ENCODE measurements around the gene KIF6.
A peak's percentile ranks its signal among the peaks of the same experiment; 100 is the strongest.

The KIF6 gene

DNA sequence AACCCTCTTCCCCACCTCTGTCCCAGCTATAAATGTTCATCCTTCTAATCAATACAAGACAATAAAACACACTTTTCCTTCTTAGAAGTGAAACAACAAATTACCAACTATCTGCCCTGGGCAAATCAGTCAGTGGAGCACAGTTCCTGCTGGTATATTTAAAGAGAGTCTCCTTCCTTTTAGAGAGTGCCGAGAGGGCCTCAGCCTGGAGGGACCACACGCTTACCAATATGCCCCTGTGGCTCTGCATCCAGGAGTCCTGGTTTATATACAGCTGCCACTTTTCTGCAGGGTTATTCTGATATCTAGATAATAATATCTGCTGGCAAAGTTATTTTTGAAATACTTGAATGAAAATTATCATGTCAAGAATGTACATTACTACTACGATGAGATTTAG lies 315.3 kb downstream of the KIF6 start:
- DNase-seq = no peak

DNA sequence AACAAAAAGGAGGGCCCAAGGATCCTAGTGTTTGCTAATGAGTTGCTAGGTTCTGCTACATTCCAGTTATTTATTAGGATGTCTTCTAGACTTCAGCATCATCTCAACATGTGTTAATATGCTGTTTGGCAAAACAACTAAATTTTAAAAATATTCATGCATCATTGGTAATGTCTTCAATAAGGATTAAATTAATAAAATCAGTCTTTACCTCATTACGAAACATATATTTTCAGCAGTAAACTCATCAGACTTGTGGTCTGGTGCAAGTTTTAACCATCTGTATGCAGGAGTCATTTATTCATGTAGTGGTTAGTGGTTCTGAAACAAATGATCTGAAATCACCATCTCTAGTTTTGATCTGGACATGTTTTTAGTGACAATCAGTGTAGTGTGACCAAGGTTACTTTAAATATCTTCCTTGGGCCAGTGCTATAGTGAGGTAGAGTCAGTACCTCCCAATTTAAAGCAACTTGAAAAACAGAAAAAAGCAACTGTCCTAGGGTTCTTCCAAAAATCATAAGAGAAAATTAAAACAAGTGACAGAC lies 317.7 kb downstream of the KIF6 start:
- DNase-seq = no peak

DNA sequence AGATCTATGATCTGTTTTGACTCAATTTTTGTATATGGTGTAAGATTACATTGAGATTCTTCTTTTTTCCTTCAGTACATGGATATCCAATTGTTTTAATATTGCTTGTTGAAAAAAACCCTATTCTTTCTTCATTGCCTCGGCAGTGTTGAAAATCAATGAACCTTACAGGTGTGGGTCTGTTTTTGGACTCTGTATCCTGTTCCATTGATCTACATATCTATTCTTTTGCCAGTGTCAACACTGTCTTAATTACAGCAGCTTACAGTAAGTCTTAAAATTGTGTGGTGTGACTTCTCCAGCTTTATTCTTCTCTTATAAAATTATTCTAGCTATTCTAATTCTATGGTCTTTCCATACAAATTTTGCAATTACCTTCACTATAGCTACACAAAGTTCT lies 320.9 kb downstream of the KIF6 start:
- no peak for DNase-seq

DNA sequence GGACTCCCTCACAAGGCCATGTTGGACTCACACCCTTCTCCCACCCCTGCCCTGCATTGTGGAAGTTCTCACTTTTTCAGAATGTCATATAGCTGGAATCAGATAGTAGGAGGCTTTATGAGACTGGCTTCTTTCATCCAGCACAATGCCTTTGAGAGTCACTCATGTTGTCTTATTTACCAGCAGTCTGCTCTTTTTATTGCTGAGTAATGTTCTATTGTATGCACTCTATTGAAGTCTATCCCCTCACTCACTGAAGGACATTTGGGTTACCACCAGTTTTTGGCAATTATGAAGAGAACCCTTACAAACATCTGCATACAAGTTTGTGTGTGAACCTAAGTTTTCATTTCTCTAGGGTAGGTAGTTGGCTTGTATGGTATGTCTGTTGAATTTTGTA lies 321.9 kb downstream of the KIF6 start:
- DNase-seq = no peak

DNA sequence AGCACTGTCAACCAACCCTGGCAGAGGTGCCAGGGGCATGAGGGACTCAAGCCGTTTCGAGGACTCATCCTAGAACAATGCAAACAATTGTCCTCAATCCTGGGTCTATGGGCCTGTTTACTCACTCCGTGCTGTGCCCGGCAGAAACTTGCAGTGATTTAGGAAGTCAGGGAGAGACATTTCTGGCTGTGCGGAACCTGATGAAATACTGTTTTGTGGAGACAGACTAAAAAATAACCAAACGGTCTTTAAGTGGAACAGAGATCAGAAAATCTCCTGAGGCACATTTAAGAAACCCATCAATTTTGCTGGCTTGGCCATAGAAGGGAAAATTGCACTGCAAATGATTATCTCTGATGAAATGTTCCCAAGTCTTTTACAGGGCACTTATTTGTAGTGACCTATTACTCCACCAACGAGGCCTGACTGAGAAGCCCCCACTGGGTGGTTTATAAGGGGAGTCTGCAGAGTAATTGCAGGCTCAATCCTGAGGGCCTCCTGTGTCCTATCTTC lies 322.9 kb downstream of the KIF6 start:
- DNase-seq = no peak

DNA sequence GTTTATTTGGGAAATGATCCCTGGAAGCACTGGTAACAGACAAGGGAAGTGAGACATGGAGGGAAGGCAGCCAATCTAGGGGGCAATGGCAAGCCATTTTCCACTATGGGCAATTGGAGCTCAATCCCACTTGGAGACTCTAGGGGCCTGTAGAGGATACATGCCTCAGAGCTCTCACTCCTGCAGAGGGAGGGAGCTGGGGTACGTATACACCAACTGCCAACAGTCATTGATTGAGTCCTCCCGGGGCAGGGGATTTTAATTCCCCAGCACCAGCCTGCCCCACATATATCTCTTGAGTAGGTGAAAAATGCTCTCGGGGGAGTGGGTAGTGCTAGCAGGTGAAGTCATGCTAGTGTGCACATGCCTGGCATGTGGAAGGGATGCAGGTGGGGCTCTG lies 323.8 kb downstream of the KIF6 start:
- DNase-seq = no peak

DNA sequence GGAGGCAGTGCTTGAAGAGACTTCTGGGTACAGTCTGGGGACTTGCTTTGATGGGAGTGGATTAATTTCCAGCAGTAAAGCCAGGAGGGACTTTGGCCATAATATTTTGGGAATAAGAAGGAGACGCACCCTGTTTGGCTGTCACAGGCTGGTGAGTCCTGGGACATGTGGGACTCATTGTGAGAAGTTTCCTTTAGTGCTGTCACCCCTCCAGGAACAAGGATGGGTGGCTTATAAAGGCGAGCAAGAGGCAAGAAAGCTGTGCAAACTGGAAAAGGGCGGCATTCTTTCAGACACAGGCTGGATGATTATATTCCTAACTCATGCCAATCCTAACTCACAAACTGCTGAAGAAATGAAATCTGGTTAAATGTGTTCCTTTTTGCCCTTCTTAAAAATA lies 325.2 kb downstream of the KIF6 start:
- no peak for DNase-seq

DNA sequence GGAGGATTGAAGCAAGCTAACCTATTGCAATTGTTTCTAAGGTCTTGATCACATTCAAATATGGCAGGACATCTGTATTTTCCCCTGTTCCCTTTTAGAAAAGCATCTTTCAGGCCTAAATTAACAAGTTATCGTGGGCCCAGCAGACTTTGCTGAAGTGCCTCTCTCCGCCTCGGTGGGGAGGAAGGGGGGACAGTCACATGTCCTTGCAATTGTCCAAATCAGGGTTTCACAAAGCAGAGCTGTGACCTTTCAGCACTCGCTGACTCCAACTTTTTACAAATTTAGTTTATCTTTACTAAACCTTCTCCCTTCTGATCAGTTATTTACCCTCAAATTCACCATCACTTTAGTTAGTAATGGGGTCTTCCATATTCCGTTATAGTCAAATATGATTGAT lies 328.4 kb downstream of the KIF6 start:
- no peak for DNase-seq

DNA sequence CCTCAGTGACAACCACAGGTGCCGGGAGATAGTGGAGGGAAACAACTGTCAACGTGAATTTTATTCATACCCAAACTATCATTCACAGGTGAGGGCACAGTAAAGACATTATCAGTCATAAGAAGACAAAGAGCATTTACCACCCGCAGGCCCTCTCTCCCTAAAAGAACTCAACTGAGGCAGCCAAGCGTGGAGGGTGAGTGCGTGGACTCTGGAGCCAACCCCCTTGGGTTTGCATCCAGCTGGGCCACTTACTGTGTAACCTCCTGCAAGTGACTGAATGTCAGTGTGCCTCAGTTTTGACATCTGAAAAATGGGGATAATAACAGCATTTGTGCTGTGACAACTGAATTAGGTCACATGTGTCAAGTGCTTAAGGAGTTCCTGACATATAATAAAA lies 332.1 kb downstream of the KIF6 start:
- DNase-seq = no peak

DNA sequence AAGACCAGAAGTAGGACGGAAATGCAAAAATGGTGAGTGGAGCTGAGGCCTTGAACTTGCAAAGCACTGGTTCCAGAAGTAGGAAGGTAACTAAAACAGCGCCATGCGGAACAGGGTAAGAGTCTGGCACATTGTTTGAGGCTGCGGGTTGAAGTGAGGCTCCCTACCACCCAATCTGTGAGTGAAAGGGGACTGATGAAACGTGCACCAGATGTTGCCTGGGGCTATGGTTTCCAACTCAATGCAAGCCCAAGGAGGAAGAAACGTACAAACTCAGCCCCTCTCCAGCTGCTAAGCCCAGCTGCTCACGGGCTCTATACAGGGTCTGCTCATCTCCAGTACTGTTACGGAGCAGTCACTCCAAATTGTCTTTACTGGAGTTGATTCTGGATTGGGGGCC lies 334.0 kb downstream of the KIF6 start:
- DNase-seq = no peak

DNA sequence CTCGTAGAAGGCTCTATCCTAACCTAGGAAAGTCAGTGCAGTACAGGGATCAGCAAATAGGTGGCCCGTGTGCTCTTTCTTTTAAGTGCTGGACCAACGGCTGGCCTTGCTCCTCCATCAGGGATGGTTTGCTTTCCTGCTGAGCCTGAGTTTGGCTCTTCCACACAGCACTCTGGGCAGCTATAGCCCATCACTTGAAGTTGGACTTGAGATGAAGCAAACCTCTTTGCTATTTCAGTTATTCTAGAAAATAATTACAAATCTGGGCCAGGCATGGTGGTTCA lies 335.8 kb downstream of the KIF6 start:
- DNase-seq = no peak

DNA sequence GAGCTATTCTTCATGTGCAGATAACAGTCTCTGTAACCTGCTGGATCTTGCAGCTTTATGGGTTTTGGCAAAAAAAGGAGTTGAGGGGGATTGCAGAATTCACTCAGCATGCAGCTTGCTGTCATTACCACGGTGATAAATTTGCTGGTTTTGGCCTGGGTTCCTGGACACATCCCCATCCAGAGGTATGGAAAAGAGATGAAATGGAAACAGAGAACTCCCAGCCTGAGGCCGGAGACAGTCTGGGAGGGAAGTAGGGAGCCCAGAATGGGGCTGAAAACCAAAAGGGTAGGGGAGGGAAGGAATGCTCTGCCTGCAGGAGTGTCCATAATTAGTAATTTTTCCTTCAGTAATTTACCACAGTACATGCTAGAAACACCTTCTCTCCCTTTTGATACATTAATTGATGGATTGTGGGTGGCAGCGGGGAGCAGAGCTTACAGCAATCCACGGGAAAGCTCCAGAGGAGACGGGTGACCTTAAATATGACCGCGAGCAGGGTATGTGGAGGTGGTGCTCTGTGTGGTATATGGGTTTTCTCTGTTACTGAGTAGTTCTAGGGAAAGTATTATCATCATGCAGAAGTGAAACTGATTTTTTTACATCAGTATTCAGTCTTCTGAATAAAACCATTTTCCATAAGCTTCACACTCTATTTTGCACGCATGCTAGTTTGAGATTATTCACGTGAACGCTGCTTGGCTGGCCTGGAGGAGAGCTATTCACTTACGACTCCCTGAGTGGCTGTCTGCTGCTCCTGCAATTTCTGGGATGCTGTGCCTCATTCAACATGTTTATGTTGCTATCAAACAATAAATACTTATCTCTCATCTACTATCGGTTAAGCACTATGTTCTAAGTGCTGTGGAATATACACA lies 336.4 kb downstream of the KIF6 start:
- DNase-seq = no peak

DNA sequence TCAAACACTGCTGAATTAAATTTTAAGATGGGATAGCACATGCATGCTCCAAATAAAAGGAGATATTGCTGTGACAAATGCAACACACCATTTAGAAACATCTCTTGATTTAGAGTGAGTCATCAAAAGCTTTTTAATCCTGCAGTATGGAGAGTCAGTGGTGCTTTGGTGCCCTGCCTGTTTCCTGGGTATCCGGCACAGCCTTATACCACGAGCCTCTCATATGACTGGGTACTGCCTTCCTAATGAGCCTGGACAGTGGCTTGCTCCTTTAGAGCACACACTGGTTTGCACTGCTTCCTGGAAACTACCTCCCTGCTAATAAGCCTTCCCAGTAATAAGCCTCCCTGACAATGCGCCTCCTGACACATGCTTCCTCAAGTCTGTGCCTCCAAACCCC lies 337.4 kb downstream of the KIF6 start:
- no peak for DNase-seq

DNA sequence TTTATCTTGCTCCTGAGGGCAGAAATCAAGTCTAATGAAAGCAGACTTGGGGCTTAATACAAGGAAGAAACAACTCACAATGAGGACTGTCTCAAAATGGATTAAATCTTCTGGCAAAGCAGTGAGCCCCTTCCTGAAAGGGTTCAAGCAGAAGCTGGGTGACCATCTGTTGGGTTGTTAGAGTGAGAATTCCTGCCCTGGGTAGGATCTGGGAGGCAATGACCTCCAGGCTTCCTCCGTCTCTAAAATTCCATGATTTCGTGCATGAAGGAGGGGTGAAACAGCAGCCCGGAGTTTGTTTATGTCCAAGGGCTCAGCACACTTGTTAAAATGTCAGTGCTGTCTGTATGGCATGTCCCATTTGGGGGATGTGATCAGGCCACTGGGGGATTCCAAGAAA lies 338.7 kb downstream of the KIF6 start:
- no peak for DNase-seq

DNA sequence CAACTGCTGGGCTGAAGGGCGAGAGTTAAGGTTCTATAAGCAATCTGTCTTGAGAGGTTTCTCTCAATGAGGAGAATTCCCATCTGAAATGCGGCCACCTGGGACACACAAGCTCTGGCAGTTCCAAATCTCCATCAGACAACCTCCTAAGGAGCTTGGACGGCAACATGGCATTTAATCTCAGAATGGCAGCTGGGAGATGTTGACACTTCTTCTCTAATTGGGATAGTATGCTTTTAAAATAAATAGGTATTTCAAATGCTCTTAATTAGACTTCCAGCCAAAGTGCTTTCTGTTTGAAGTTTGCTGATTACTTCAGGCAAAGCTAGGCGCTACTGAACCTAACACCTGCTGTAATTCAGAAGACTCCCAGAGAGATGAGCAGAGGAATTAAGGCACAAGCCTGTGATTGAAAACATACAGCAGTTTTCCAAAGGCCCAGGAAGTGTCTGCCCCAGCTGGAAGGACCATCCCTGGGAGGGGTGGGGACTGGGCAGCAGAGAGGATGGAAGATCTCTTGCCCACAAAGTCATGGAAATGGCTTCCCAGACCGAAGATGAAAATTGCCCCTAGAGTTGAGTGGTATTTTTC lies 343.6 kb downstream of the KIF6 start:
- DNase-seq = no peak

DNA sequence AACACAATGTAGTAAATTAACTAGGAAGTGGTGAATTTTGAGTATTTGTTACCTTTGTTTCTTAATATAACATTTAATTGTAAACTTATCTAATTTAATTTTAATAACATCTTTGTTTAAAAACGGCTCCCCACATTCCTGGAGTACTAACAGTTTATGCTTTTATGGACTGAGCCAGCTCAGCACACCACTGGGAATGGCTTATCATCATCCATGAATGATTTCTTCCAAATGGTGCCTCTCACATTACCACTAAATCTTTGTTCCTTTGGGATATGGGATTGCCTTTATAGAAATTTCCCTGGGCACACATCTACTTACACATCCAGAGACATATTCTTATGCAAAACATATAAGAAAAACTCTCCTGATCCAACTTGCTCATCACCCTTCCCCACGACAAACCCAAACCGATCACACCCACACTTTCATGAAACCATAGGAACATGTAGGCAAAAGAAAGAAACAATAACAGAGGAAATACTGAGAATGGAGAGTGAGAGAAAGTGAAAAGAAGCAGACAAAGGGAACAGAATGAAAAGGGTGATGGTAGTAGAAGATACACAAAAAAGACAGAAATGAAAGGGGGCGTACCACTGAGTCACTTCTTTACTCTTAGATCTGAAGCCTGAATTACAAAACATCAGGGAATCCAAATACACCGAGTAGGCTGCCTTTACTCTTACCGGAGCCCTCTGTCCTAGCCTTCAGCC lies 344.2 kb downstream of the KIF6 start:
- no peak for DNase-seq

DNA sequence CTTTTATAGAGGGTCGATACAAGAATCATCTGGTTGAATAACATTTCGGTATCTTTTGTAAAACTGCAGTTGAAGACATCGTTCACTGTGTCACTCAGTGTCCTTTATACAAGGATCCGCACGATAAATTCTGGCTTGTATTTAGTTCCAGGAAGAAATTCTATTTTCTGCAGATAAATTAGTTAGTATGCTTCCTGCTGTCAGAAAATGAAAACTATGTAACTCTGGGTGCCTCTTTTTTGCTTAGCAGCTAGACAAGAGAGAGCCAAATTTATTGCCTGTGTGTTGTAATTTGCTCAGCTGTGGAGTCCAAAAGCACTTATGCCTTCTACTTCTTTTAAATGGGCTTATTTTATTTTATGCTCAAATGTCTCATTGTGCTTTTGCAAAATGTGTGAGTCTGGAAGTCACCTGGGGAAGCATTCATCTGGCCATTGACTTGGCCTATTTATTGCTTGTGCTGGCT lies 346.2 kb downstream of the KIF6 start:
- DNase-seq = no peak

DNA sequence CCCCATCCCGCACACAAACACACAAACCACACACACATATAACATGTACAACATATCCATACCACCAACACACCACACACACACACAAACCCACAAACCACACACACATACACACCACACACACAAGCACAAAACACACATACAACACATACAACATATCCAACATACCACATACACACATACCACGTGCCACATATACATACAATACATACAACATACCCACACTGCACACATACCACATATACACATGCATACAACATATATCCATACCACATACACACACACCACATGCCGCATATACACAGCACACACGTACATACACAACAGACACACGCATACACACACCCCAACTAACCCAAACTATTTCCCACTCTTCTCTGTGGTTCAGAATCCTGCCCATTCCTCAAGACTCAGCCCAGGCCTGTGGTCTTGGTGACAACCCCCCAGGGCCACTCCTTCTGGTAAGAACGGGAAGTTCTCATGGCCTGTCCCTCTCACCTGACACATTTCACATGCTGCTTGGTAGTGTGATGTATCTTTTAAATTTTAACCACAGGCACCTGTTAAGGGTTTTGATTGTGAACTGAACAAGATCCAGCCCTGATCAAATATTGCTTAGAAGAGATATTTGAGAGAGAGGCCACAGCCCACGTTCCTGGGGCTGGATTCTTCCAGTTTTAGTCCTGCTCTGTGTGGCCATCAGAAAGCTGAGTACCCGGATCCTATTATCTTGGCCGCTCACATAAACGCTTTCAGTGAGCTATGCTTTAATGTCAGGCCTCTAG lies 346.8 kb downstream of the KIF6 start:
- no peak for DNase-seq

DNA sequence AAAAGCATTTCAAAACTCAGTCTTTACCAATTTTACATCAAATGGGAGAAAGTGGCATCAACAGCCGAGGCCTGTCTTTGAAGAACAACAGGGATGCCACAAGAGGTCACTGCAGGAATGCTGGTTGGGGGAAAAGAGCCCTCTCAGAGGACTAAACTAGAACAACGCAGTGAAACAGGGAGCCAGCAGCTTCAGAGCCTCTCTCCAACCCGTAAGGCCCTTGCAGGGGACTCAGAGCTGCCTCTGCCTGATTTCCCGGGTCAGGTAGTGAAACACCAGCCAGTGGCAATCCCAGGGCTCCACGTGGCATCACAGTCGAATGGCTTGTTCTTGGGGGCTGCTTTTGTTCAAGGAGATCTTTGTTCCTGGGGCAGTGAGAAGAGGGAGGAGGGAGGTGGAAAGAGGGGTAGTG lies 347.7 kb downstream of the KIF6 start:
- peak; percentile 55 for DNase-seq

DNA sequence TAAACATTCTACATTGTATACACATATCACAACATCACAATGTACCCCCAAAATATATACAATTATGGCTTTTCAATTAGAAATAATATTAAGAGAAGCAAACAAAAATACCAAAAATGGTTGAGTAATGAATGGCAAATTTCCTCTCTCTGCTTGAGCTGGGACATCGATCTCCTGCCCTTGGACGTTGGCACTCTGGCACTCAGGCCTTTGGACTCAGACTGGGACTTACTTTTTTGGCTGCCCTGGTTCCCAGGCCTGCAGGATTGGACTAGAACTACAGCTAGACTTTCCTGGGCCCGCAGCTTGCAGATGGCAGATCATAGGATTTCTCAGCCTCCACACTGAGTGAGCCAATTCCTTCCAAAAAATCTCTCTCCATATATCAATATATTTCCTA lies 349.8 kb downstream of the KIF6 start:
- DNase-seq = no peak

DNA sequence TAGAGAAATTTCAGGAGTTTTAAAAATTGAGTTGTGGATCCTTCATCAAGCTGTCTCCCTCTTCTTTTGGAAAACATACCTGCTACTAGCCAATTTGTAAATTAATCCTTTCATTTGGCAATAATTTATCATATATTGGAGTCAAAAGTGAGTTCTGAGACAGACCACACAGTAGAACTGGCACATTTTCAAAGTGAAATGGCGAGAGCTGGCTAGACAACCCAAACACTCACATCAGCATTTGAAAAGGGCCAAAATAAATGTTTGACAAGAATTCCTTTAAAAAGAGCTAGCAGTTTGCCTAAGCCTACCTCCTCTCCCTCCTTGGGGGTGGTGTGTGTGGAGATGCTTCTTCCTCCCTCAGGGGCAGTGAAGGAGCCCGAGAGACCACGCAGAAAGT lies 354.8 kb downstream of the KIF6 start:
- DNase-seq = no peak

DNA sequence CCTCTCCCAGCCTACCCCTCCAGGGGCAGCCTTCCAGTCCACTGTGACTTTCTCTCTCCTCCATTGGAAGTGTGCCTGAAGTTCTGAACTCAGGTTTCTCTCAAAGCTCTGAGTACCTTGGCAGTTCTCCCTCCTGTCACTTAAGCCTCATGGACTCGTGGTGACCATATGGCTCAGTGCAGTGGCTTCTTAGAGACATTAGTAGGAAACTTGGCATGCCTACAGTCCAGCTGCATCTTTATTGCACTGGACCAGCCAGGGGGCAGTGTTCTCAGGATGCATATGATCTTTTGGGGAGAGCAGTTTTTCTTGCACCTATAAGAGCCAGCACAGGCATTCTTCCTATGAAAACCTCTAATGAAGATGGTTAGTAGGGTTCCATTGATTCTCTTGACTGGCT lies 355.2 kb downstream of the KIF6 start:
- no peak for DNase-seq

DNA sequence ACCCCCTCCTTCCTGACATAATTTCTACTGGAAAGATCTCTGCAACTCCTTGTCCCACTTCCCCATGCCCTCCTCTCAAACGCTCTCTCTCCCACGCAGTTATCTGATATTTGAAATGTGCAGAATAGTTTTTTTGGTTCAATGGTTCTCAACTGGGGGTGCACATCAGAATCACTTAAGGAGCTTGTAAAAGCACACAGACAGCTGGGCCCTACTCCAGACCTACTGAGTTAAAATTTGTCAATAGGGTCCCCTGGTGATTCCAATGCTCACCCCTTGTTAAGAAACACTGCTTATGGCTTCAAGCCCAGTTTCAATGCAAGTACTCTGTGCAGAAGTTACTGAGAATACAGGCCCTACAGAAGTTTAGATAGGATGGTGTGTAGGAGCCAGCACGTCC lies 357.5 kb downstream of the KIF6 start:
- DNase-seq = no peak
